Liver (tissue), 9 donors: ENCODE results near the gene CDK10. TPM values are rescaled to one million over a fixed set of nuclear protein-coding genes. Genes with fewer than 3 reads are reported as not detected.

Experiments
- DNase-seq: peaks from one replicate; pipeline ENCODE4 v3.0.0-alpha.2; 2017; ENCODE audit warnings: low spot score
- H3K27ac ChIP-seq, 2 donors: one replicate each; pipeline ENCODE4 v1.7.0; 2013; ENCODE audit warnings: inconsistent platforms in 2 of 2, low read length in 2 of 2, control low read depth in 1 of 2, low read depth in 1 of 2, mild to moderate bottlenecking in 1 of 2
- H3K27me3 ChIP-seq, 4 donors: one replicate each; pipeline versions ENCODE4 v1.6.1 to v1.7.0; 2013; ENCODE audit warnings: low read length in 3 of 4, inconsistent platforms in 1 of 4, mild to moderate bottlenecking in 1 of 4, moderate library complexity in 1 of 4; ENCODE audit not compliant: control insufficient read depth in 4 of 4, insufficient read depth in 4 of 4
- H3K36me3 ChIP-seq, 4 donors: one replicate each; pipeline versions ENCODE4 v1.6.1 to v1.7.0; 2013; ENCODE audit warnings: low read length in 3 of 4, mild to moderate bottlenecking in 3 of 4, low read depth in 1 of 4, moderate library complexity in 1 of 4; ENCODE audit not compliant: control insufficient read depth in 4 of 4, insufficient read depth in 3 of 4
- H3K4me1 ChIP-seq, 4 donors: one replicate each; pipeline versions ENCODE4 v1.6.1 to v1.7.0; 2013; ENCODE audit warnings: low read length in 3 of 4, mild to moderate bottlenecking in 3 of 4, moderate library complexity in 1 of 4; ENCODE audit not compliant: control insufficient read depth in 4 of 4, insufficient read depth in 4 of 4
- H3K4me3 ChIP-seq, 3 donors: one replicate each; pipeline versions ENCODE4 v1.6.1 to v1.7.0; 2013; ENCODE audit warnings: low read length in 3 of 3, control low read depth in 1 of 3, low read depth in 1 of 3, mild to moderate bottlenecking in 1 of 3
- H3K9ac ChIP-seq, 2 donors: one replicate each; pipeline ENCODE4 v1.7.0; 2013; ENCODE audit warnings: low read length in 2 of 2, mild to moderate bottlenecking in 2 of 2, moderate library complexity in 2 of 2, control low read depth in 1 of 2, low read depth in 1 of 2
- H3K9me3 ChIP-seq, 4 donors: one replicate each; pipeline versions ENCODE4 v1.6.1 to v1.7.0; 2013; ENCODE audit warnings: low read length in 3 of 4; ENCODE audit not compliant: control insufficient read depth in 4 of 4
- EGR1 ChIP-seq, 2 donors: IDR thresholded peaks; 2 replicates each; pipeline ENCODE4 v1.6.1; 2016 to 2018; ENCODE audit warnings: antibody characterized with exemption in 2 of 2, low read depth in 2 of 2
- FOXA2 ChIP-seq: IDR thresholded peaks from 2 replicates; pipeline ENCODE4 v1.6.1; 2016; ENCODE audit warnings: antibody characterized with exemption
- GABPA ChIP-seq, 2 donors: IDR thresholded peaks in 1 of 2; conservative IDR thresholded peaks in 1 of 2; 2 replicates each; pipeline ENCODE4 v1.6.1; 2016; ENCODE audit warnings: antibody characterized with exemption in 2 of 2, mild to moderate bottlenecking in 1 of 2, moderate library complexity in 1 of 2
- HNF4G ChIP-seq: IDR thresholded peaks from 2 replicates; pipeline ENCODE4 v1.6.1; 2016; ENCODE audit warnings: antibody characterized with exemption
- JUND ChIP-seq, 2 donors: IDR thresholded peaks; 2 replicates each; pipeline ENCODE4 v1.6.1; 2016; ENCODE audit warnings: antibody characterized with exemption in 2 of 2
- NR2F2 ChIP-seq: IDR thresholded peaks from 2 replicates; pipeline ENCODE4 v1.6.1; 2016; ENCODE audit warnings: antibody characterized with exemption
- RAD21 ChIP-seq, 2 donors: IDR thresholded peaks; 2 replicates each; pipeline ENCODE4 v1.6.1; 2016; ENCODE audit warnings: antibody characterized with exemption in 2 of 2, mild to moderate bottlenecking in 2 of 2
- RXRA ChIP-seq, 2 donors: IDR thresholded peaks; 2 replicates each; pipeline ENCODE4 v1.6.1; 2017 to 2018; ENCODE audit warnings: antibody characterized with exemption in 2 of 2, mild to moderate bottlenecking in 1 of 2
- SP1 ChIP-seq: IDR thresholded peaks from 2 replicates; pipeline ENCODE4 v1.6.1; 2018; ENCODE audit warnings: antibody characterized with exemption, mild to moderate bottlenecking
- TAF1 ChIP-seq: conservative IDR thresholded peaks from 2 replicates; pipeline ENCODE4 v1.6.1; 2016; ENCODE audit warnings: antibody characterized with exemption, mild to moderate bottlenecking
- YY1 ChIP-seq: IDR thresholded peaks from 2 replicates; pipeline ENCODE4 v1.6.1; 2016; ENCODE audit warnings: antibody characterized with exemption, mild to moderate bottlenecking
- WGBS: extraction: QIAGEN DNeasy Blood & Tissue Kit; methylation state at CpG from one replicate; pipeline ENCODE4 v1.1.7; 2013; 5-methylcytosine and 5-hydroxymethylcytosine counted together
- polyA plus RNA-seq, 2 donors: library from polyadenylated mRNA; stranded (reverse) in 1 of 2; unstranded in 1 of 2; fragments of 200-250 nt in 1 of 2; fragments of >200 nt in 1 of 2; fragmentation: Nextera tagmentation in 1 of 2; extraction: Ambion mirVana in 1 of 2; gene quantifications; one replicate each; pipeline versions ENCODE4 v1.2.1 to v1.2.3, GENCODE V29; 2013 to 2015
- total RNA-seq, 2 donors: library from RNA; depleted of rRNA; stranded (reverse); fragments of >200 nt; gene quantifications; one replicate each; pipeline ENCODE4 v1.2.3, GENCODE V29; 2014
- TF ChIP-seq, protein P1 (sequence below): IDR thresholded peaks from 2 replicates; pipeline ENCODE4 v1.6.1; 2016; ENCODE audit warnings: antibody characterized with exemption
- TF ChIP-seq, protein P2 (sequence below): IDR thresholded peaks from 2 replicates; pipeline ENCODE4 v1.6.1; 2016; ENCODE audit warnings: antibody characterized with exemption
- TF ChIP-seq, protein P3 (sequence below): IDR thresholded peaks from 2 replicates; pipeline ENCODE4 v1.6.1; 2016; ENCODE audit warnings: antibody characterized with exemption
- TF ChIP-seq, protein P4 (sequence below): IDR thresholded peaks from 2 replicates; pipeline ENCODE4 v1.6.1; 2016; ENCODE audit warnings: antibody characterized with exemption, mild to moderate bottlenecking
- TF ChIP-seq, protein P5 (sequence below): fragments of 150-350 bp; IDR thresholded peaks from 2 replicates; pipeline ENCODE4 v1.5.1; 2017; ENCODE audit warnings: improper control_type of control experiment, low read depth, low read length; ENCODE audit not compliant: missing input control
- donor health status: healthy.
- donor health status: healthy.
- donor health status: healthy.
- donor health status: healthy.
- donor health status: healthy.

The CDK10 gene
- total and polyA plus RNA-seq, 4 donors: 25.1 to 81.2 (median 56.0) TPM

DNA sequence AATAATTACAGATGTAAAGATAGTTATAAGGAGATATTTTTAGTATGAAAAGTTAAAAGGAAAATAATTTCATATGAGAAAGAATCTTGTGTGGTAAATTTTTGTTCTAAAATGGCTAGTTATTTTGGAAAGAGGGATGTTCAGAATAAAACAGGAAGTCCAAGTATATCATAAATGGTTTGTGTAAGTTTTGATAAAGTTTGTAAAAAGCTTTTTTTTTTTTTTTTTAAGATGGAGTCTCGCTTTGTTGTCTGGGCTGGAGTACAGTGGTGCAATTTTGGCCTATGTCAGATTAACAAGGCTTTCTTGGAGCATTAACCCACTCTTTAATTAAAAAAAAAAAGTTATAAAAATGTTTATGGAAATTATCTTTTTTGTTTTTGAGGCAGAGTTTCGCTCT, 8.2 kb upstream of the CDK10 start (continued):
- TF ChIP-seq, protein P1, sequence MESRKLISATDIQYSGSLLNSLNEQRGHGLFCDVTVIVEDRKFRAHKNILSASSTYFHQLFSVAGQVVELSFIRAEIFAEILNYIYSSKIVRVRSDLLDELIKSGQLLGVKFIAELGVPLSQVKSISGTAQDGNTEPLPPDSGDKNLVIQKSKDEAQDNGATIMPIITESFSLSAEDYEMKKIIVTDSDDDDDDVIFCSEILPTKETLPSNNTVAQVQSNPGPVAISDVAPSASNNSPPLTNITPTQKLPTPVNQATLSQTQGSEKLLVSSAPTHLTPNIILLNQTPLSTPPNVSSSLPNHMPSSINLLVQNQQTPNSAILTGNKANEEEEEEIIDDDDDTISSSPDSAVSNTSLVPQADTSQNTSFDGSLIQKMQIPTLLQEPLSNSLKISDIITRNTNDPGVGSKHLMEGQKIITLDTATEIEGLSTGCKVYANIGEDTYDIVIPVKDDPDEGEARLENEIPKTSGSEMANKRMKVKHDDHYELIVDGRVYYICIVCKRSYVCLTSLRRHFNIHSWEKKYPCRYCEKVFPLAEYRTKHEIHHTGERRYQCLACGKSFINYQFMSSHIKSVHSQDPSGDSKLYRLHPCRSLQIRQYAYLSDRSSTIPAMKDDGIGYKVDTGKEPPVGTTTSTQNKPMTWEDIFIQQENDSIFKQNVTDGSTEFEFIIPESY: no peak
- no peak for TF ChIP-seq NR2F2

DNA sequence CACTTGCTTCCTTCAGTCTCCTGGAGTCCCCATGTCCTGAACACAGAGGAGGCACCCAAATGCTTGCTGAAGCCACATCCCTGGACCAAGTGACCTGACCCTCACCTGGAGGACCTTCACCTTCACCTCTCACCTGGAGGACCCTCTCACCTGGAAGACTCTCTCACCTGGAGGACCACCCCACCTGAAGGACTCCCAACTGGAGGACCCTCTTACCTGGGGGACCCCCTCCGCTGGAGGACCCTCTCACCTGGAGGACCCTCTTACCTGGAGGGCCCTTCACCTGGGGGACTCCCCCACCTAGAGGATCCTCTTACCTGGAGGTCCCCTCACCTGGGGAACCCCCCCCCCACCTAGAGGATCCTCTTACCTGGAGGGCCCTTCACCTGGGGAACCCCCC, 573 bp upstream of the CDK10 start:
- Histone ChIP-seq H3K9ac (no peak overlapping the region), H3K9me3 (no peaks in the 10 kb centered on the region), H3K4me1 (peaks cover 5 to 28% (median 21%) of the 10 kb centered on the region in 4 donors), H3K27me3 (no peaks in the 10 kb centered on the region), H3K4me3 (peak overlapping the region in 1 of 3 donors; percentile 84), H3K36me3 (peaks cover 0 to 5% (median 1%) of the 10 kb centered on the region in 4 donors), H3K27ac (no peak overlapping the region)
- no peak for TF ChIP-seq RAD21 (IDR thresholded peaks at IDR 0.05)
- no peak for TF ChIP-seq SP1
- no peak for TF ChIP-seq EGR1 (IDR thresholded peaks at IDR 0.05; ENCODE audit: low read depth in 2 of 2)
- no peak for TF ChIP-seq GABPA (IDR thresholded peaks at IDR 0.05 in 1 of 2, conservative IDR thresholded peaks at IDR 0.05 in 1 of 2)
- no peak for TF ChIP-seq YY1
- TF ChIP-seq JUND (IDR thresholded peaks at IDR 0.05): no peak
- TF ChIP-seq NR2F2: no peak
- TF ChIP-seq, protein P2, sequence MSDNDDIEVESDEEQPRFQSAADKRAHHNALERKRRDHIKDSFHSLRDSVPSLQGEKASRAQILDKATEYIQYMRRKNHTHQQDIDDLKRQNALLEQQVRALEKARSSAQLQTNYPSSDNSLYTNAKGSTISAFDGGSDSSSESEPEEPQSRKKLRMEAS: no peak
- no peak for TF ChIP-seq HNF4G
- TF ChIP-seq, protein P3, sequence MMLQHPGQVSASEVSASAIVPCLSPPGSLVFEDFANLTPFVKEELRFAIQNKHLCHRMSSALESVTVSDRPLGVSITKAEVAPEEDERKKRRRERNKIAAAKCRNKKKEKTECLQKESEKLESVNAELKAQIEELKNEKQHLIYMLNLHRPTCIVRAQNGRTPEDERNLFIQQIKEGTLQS: no peak
- no peak for TF ChIP-seq TAF1
- TF ChIP-seq, protein P4, sequence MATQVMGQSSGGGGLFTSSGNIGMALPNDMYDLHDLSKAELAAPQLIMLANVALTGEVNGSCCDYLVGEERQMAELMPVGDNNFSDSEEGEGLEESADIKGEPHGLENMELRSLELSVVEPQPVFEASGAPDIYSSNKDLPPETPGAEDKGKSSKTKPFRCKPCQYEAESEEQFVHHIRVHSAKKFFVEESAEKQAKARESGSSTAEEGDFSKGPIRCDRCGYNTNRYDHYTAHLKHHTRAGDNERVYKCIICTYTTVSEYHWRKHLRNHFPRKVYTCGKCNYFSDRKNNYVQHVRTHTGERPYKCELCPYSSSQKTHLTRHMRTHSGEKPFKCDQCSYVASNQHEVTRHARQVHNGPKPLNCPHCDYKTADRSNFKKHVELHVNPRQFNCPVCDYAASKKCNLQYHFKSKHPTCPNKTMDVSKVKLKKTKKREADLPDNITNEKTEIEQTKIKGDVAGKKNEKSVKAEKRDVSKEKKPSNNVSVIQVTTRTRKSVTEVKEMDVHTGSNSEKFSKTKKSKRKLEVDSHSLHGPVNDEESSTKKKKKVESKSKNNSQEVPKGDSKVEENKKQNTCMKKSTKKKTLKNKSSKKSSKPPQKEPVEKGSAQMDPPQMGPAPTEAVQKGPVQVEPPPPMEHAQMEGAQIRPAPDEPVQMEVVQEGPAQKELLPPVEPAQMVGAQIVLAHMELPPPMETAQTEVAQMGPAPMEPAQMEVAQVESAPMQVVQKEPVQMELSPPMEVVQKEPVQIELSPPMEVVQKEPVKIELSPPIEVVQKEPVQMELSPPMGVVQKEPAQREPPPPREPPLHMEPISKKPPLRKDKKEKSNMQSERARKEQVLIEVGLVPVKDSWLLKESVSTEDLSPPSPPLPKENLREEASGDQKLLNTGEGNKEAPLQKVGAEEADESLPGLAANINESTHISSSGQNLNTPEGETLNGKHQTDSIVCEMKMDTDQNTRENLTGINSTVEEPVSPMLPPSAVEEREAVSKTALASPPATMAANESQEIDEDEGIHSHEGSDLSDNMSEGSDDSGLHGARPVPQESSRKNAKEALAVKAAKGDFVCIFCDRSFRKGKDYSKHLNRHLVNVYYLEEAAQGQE: no peak
- TF ChIP-seq RXRA (IDR thresholded peaks at IDR 0.05): no peak
- no peak for TF ChIP-seq FOXA2
- TF ChIP-seq, protein P1: no peak
- TF ChIP-seq, protein P5, sequence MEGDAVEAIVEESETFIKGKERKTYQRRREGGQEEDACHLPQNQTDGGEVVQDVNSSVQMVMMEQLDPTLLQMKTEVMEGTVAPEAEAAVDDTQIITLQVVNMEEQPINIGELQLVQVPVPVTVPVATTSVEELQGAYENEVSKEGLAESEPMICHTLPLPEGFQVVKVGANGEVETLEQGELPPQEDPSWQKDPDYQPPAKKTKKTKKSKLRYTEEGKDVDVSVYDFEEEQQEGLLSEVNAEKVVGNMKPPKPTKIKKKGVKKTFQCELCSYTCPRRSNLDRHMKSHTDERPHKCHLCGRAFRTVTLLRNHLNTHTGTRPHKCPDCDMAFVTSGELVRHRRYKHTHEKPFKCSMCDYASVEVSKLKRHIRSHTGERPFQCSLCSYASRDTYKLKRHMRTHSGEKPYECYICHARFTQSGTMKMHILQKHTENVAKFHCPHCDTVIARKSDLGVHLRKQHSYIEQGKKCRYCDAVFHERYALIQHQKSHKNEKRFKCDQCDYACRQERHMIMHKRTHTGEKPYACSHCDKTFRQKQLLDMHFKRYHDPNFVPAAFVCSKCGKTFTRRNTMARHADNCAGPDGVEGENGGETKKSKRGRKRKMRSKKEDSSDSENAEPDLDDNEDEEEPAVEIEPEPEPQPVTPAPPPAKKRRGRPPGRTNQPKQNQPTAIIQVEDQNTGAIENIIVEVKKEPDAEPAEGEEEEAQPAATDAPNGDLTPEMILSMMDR: no peak
- 100% methylated on average over 1 of the region's 1 CpG for WGBS
- no peak for DNase-seq
